HG02610 (cell line): ENCODE data around the gene RPS6KA3.

Experiments
- ATAC-seq: cut with Tn5 transposase; IDR thresholded peaks from one replicate; pipeline ENCODE4 v1.9.1; 2021; ENCODE audit warnings: mild to moderate bottlenecking, moderate library complexity; ENCODE audit not compliant: unreplicated experiment

RPS6KA3 gene

DNA sequence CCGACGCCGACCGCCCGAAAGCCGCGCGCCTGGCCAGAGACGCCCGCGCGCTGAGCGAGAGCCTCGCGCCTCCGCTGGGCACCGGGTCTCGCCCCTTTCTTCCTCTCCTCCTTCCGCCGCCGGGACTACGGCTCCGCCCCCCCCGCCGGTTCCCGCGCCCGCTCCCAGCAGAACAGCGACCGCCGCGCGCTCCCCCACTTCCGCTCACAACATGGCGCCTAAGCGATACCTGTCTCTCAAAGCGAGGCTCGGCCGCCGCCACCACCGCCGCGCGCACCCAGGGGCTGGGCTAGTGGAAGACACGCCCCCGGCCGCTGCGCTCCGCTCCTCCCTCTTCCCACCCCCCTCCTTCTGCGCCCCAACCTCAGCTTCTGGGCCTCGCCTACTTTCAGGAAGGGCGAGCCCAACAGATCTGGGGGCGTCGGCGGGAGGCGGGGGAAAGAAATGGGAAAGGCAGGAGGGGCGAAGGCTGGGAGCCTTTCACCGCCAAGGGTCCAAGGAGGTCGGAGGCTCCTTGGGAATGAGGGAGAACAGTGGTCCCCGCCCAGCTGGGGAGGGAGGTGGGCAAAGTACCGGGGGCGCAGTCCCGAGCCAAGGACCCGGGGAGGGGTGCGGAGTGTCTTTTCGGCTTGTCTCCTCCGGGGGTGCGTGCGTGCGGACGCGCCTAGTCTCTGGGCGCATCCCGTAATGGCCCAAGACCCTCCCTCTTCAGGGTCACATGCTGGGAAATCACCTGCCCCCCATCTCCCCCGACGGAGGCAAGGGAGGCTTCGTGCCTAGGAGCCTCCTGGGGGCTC, at the start of gene RPS6KA3:
Gene RPS6KA3 (minus strand): TSS at position 100 of the 797 bp plus-strand sequence. CDS start 277 bp downstream, outside the sequence.
- peak; percentile 79 for ATAC-seq

DNA sequence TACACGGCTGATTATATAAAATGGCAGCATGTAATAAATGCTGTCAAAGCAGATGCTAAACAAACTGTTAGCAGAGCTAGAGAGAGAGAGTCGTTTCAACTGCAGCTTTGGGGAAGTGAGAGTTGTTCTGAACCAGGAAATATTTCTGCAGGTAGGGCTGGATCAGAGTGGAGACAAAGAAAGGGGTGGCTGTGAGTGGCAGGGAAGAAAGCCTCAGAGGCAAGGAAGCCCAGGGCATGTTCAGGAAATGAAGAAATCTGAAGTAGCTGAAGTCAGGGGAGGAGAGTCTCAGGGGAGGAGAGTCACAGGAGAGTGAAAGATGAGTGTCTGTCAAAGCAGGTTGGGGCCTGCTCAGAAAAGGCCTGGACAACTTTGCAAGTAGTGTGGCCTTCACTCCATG, 48.4 kb upstream of the RPS6KA3 start:
- ATAC-seq: peak; percentile 79

DNA sequence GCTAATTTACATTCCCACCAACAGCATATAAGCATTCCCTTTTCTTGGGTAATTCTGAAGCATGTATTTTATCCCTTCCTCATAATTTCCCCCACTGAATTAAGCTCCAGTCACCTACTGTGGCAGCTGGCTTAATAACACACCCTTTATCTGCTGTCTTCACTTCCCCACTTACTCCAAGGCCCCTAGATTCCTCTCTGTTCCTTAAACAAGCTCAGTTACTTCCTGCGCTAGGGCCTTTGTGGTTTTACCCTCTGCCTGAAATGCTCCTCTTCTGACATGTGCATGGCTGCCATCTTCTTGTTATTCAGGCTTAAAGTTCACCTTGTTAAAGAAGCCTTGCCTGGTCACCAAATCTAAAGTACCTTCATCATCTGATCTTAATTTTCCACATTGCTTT, 47.2 kb upstream of the RPS6KA3 start:
- ATAC-seq: no peak

DNA sequence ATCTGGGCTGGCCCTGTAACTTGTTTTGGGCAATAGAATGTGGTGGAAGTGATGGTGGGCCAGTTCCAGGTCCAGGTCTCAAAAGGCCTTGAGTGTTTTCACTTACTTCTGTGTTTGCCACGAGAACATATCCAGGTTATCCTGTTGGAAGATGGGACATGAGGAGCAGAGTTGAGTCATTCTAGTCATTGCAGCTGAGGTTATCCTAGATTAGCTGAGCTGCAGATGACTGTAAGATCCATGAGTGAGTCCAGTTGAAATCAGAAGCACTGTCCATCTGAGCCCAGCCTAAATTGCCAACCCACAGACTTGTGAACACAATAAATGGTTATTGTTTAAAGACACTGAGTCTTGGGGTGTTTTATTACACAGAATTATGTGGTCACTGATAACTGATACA, 45.3 kb upstream of the RPS6KA3 start:
- ATAC-seq: no peak

DNA sequence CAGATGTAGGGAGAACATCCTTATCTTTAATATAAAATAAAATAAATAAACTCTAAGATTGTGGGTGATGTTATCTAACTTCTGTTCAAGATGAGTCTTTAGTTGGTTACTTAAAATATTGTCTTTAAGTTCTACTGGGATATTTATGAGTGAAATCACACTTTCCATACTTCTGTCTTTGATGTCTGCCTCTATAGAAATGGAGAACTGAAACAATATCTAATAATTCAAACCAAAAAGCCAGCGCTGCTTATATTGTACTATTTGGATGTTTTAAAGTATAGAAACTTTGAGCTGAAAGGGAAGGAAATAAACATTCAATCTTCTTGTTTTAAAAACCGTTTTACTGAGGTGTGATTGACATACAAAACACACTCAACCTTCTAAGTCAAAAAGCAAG, 44.8 kb upstream of the RPS6KA3 start:
- ATAC-seq: no peak

DNA sequence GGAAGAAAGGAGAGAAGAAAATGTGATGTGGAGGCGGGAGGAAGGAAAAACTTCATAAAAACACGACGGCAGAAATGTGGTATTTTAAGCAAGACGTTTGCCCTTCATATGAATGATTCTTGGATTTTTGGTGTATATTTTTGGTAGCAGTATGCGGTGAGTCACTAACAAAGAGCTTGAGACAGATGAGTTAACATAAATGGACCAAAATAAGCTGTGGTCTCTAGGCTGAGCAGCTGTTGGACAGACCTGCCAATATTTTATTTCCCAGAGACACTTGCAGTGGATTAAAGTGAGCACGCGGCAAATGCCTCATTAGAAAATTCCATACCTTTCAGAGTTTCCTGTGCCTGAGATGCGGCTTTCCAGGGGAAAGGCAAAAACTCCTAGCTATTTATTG, 43.1 kb upstream of the RPS6KA3 start:
- ATAC-seq: no peak

DNA sequence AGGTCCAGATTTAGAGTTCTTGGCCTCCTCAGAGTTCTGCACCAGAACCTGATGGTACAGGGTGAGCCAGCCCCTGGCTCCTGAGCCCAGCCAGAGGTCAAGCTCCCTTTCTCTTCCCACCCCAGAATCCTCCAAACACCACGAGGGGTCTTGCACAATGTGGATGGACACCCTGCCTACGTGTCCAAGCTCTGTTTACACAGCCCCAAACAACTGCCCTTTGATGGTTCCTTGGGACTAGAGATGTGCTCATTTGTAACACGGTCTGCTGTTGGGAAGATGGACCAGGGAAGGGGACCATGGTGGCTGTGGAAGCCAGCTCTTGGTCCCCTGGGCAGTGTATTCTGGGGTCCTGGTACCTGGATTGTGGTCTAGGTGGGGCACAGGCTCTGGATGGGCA, 40.0 kb upstream of the RPS6KA3 start:
- no peak for ATAC-seq

DNA sequence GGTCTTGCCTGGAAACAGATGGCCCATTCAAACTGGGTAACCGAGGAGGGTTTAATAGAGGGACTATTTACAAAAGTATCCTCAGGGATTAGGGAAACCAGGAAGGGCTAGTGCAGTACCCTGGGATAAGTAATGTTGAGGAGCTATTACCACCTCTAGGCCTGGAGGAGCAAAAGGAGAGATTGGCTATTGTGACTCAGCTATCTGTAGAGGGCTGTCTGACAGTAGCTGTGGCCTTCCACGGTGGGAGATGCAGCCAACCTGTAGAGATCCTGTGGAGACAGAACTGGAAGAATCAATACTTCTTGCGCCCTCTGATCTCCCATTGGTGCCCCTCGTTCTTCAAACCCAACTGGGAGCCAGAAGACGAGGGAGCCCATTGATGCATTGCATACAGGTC, 34.1 kb upstream of the RPS6KA3 start:
- ATAC-seq: no peak

DNA sequence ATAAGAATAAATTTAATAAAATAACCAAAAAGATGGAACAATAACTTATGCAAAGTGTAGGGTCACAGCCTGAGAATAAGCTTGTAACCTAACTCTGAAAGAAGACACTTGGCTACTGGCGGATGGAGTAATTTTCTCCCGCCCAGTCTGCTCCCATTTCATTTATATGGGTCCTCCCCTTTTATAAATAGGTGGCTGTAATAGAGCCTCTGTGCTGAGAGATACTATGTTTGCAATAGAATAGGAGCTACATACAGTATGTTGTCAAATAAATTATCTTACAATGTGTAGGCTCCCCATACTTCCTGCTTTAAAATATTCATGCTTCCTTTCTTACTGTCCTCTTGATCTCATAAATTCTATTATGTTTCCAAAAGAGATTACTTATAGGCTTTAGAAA, 28.2 kb upstream of the RPS6KA3 start:
- ATAC-seq: no peak

DNA sequence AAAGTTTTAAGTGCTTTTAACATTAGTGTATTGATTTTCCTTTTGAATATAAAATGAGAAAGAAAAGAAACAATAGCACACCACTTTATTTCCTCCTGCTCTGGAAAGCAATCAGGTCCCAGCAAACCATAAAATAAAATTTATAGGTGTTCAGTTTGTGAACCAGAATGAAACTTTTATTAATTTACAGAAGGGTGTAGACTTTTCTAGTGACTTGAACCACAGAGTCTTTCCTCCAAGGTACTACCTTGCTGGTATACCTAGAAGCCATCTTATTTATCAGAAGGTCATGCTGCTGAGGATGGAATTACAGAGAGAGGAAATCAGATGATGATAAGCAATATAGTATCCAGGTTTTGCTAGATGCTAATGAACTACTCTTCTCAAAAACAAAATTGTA, 27.6 kb upstream of the RPS6KA3 start:
- no peak for ATAC-seq

DNA sequence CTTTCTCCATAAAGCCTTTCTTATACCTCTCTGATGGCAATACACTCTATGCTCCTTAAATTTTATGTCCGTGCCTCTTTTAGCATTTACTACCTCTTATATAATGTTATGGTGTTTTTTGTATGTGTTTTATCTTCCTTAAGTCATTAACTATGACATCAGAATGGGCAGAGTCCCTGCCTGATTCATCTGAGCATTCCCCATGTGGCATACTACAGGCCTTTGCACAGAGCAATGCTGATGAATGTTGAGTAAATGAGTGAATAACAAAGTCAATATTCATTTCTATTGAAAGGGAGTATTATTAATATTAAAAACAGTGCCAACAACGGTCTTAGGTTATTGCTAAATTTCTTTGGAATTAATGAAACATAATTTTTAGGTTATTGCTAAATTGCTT, 18.8 kb upstream of the RPS6KA3 start:
- ATAC-seq: no peak

DNA sequence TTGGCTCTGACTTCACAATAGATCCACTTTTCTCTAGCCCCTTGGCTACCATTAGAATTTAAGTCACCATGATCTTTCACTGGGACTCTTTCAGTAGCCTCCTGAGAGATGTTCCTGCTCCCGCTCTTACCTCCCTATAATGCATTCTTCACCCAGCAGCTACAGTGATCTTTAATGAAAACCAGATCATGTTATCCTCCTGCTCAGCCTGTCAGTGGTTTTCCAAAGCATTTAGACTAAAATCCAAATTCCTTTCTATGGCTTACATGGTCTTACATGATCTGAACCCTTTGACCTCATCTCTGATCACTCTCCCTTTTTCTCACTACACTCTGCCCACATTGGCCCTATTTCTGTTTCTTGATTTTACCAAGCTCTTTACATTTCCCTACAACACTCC, 18.3 kb upstream of the RPS6KA3 start:
- no peak for ATAC-seq

DNA sequence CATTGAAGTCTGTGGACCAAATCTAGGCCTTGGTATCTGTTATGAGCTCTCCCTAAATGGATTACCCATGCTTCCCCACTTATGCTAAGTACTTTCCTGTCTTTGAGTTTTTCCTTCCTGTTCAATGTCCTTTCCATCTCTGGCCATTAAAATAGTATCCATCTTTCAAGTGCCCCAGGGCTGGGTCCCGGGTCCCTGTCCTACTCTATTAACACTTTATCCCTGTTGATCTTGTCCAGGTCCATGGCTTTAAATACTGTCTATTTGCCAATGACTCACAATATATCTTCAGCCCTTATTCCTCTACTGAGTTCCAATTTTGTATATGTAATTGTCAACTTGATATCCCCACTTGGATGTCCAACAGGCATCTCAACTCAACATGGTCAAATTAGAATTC, 17.7 kb upstream of the RPS6KA3 start:
- ATAC-seq: no peak

DNA sequence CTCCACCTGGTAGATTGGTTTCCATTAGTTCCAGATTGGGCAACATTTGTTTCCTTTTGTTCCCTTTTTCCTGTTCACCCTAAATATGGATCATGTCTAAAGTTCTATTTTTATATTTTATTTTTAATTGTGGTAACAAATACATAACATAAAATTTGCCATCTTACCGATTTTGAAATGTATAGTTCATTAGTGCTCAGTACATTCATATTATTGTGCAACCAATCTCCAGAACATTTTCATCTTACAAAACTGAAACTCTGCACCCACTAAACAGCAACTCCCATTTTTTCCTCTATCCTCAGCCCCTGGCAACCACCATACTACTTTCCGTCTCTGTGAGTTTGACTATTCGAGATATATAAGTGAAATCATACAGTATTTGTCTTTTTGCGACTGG, 14.2 kb upstream of the RPS6KA3 start:
- ATAC-seq: no peak

DNA sequence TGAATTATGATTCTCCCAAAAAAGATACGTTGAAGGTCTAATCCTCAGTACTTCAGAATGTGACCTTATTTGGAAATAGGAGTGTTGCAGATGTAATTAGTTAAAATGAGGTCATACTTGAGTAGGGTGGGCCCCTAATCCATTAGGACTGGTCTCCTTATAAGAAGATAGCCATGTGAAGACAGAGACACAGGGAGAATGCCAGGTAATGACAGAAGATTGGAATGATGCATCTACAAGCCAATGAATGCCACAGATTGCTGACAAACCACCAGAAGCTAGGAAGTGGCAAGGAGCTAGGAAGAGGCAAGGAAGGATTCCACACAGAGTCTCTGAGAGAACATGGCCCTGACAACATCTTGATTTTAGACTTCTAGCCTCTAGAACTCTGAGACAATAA, 7.4 kb upstream of the RPS6KA3 start:
- ATAC-seq: no peak

DNA sequence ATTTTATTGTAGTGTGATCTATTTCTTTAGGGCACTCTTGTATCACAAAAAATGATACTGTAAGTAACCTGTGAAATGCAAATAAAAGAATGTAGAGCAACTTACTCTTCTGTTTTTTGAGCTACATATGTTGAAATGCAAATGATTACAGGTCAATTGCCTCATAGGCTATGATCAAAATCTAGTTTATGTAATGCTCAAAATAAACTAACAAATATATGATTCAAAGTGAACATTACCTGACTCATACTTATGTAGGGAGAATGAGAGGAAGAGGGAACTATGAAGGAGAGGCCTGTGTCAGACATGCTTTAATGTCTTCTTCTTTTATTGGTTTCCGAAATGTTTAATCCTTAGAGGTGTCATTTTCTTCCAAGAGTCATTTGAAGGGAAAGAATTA, 5.0 kb upstream of the RPS6KA3 start:
- no peak for ATAC-seq

DNA sequence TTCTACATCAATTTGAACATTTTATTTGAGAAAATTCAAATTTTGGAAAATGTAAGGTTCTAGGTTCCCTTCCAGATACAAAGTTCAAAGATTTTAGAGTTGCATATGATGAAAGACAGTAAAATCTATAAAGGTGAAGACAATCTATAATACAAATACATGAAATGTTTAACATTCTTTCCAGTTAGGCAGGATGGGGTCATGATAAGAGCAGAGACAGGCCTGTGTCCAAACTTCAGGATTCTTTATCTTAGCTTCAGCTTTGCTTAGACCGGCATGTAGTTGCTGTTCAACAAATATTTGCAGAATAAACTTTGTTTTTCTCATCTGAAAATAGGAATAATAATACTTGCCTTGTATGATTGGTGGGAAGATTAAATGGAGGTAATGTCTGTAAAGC, 4.5 kb upstream of the RPS6KA3 start:
- no peak for ATAC-seq

DNA sequence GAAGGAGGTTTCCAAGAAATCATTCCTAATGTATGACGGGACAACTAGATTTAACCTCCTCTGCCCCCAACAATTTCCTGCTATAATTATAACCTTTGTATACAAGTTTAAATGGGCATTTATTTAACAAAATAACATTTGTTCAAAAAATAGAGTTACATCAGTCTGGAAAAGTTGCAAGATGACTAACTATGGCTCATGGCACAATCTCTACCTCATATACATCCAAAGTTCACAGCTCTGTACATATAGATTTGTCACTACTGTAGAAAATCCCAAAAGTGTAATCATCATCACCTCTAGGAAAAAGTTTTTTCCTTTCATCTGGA, 3.8 kb upstream of the RPS6KA3 start:
- ATAC-seq: no peak

DNA sequence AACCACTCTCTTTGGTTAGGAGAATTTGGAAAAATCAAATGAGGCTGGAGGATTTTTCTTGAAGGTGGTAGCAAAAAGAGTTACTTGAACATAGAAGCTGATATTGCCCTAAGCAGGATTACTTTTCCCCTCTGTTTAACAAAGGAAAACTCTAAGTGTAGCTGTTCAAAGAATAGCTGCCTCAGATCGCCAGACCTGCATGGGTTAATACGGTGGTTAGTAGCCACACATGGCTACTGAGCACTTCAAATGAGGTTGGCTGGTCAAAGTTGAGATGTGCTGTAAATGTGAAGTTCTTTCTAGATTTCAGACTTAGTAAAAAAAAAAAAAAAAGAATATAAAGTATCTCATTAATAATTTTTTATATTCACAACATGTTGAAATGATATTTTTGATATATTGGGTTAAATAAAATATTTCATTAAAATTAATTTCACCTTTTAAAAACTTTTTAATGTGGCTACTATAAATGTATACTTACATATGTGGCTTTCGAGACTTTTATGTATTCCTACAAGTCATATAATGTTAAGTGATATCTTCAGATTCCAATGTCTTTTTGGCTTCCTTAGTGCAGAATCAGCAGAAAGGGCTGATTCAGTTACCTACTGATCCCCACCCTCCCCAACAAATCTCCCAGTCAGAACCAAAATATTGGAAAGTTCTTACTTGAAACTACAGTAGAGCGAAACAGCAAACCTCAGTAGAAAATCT, 3.3 kb upstream of the RPS6KA3 start:
- no peak for ATAC-seq

DNA sequence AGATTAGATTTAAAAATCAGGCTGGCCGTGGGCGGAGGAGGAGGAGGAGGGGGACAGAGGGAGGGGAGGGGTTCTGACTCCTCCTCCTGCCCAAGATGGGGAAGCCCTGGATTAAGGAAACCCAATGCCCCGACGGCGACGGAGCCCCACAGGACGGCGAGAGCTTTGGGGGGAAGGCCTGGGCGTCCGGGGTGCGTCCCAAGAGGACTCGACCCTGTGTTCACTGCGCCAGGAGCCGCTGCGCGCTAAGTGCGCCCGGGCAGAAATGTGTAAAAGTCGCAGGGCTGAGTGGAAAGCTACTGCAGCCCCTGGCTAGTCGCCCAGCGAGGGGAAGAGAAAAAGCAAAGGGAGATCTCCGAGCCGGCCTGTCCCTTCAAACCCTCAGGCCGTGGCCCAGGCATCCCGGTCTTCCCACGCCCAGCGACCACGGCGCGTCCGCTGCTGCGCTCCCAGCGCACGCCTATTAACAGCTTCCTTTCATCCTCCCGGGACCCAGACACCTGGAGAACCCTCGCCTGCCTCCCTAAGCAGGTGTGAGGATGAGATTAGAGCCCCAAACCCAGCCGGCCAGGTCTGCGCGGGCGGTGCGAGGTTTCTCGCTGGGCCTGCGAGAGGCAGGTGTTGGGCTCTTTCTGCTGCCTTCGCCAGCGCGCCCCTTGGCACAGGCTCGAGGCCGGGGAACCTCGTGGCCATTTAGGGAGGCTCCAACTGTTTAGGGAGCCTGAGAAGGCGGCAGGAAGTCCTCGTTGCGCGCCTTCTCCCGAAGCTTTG, 1.4 kb upstream of the RPS6KA3 start:
- ATAC-seq: no peak

DNA sequence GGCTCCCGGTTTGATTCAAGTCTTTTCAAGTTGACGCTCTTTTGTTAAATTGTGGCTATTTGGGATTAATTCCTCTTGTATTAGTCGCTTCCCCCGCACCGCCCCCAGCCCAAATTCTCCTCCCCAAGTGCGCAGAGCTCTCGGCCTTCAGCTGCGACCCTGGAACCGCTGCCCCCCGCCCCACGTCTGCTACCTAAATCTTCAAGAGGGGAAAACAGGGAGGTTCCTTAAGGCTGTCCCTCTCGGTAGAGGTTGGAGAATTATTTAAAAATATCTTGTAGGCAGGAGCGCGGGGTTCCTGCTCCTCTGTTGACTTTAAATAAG, 860 bp upstream of the RPS6KA3 start:
- ATAC-seq: no peak
